Lung (tissue), 12 donors: ENCODE measurements around the gene PRKG1. TPM values are rescaled to one million over a fixed set of nuclear protein-coding genes. Genes with fewer than 3 reads are reported as not detected.

ENCODE experiments used
- ATAC-seq: fragments of 200-7000 bp; cut with Tn5 transposase; one replicate; pipeline ENCODE4 v1.9.1; 2020; ENCODE audit warnings: moderate number of reproducible peaks; ENCODE audit not compliant: insufficient read depth, low FRiP score
- DNase-seq, 3 donors: peaks; one replicate each; pipeline ENCODE4 v3.0.0-alpha.2; 2013 to 2017
- H3K27ac ChIP-seq, 2 donors: one replicate each; pipeline ENCODE4 v1.5.1; 2013; ENCODE audit warnings: mild to moderate bottlenecking in 2 of 2, moderate library complexity in 2 of 2, control low read depth in 1 of 2, inconsistent platforms in 1 of 2, low read depth in 1 of 2, low read length in 1 of 2
- H3K27me3 ChIP-seq, 3 donors: one replicate each; pipeline ENCODE4 v1.5.1; 2013; ENCODE audit warnings: low read length in 2 of 3; ENCODE audit not compliant: control insufficient read depth in 3 of 3, insufficient read depth in 3 of 3
- H3K36me3 ChIP-seq, 4 donors: one replicate each; pipeline ENCODE4 v1.5.1; 2013; ENCODE audit warnings: low read length in 4 of 4, mild to moderate bottlenecking in 1 of 4, moderate library complexity in 1 of 4; ENCODE audit not compliant: control insufficient read depth in 4 of 4, insufficient read depth in 4 of 4
- H3K4me1 ChIP-seq, 5 donors: one replicate each; pipeline ENCODE4 v1.5.1; 2013; ENCODE audit warnings: low read length in 5 of 5, mild to moderate bottlenecking in 2 of 5, moderate library complexity in 1 of 5; ENCODE audit not compliant: control insufficient read depth in 5 of 5, insufficient read depth in 5 of 5
- H3K4me3 ChIP-seq: one replicate; pipeline ENCODE4 v1.5.1; 2013; ENCODE audit warnings: mild to moderate bottlenecking, control low read depth, moderate library complexity
- H3K9ac ChIP-seq, 2 donors: one replicate each; pipeline ENCODE4 v1.5.1; 2013; ENCODE audit warnings: low read length in 2 of 2, control low read depth in 1 of 2; ENCODE audit not compliant: insufficient read depth in 1 of 2
- H3K9me3 ChIP-seq, 4 donors: one replicate each; pipeline ENCODE4 v1.5.1; 2013; ENCODE audit warnings: low read length in 3 of 4, mild to moderate bottlenecking in 1 of 4, moderate library complexity in 1 of 4; ENCODE audit not compliant: control insufficient read depth in 4 of 4, insufficient read depth in 3 of 4
- WGBS, 2 donors: extraction: QIAGEN DNeasy Blood & Tissue Kit; methylation state at CpG; one replicate each; pipeline ENCODE4 v1.1.7; 2013; 5-methylcytosine and 5-hydroxymethylcytosine counted together
- polyA plus RNA-seq, 2 donors: library from polyadenylated mRNA; stranded (reverse); fragments of 200-250 nt; gene quantifications; one replicate each; pipeline ENCODE4 v1.2.1, GENCODE V29; 2013
- total RNA-seq, 2 donors: library from RNA; depleted of rRNA in 1 of 2; stranded (reverse); fragments of >200 nt in 1 of 2; gene quantifications; one replicate each; pipeline ENCODE4 v1.2.1, GENCODE V29; 2014 to 2021
- TF ChIP-seq, protein P1 (sequence below): IDR thresholded peaks from 2 replicates; pipeline ENCODE4 v1.5.1; 2012; ENCODE audit warnings: mild to moderate bottlenecking; ENCODE audit errors: control extremely low read depth, extremely low read depth
- donor health status: control.
- donor health status: control.
- donor health status: Bipolar disorder and iron deficiency.
- donor health status: healthy.
- donor health status: DM: yes; HTN: yes; CAD: no.

Gene PRKG1
- total and polyA plus RNA-seq, 4 donors: 2.1 to 50.8 (median 15.1) TPM

DNA sequence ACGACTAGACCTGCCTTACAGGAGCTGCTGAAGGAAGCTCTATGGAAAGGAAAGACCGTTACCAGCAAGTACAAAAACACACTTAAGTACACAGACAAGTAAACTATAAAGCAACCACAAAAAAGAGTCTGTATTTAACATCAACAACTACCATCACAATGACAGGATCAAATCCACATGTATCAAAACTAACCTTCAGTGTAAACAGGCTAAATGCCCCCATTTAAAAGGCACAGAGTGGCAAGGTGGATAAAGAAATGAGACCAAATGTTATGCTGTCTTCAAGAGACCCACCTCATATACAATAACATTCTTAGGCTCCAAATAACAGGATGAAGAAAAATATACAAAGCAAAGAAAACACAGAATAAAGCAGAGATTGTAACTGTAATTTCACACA is 932.8 kb downstream of the PRKG1 start:
- no peaks in the 10 kb centered on the region for H3K36me3 ChIP-seq
- H3K9me3 ChIP-seq: peaks cover 0 to 4% (median 0%) of the 10 kb centered on the region in 4 donors
- DNase-seq (no peak), ATAC-seq (no peak)
- no peak overlapping the region for H3K27ac ChIP-seq
- 90 to 100% methylated on average over 2 of the region's 2 CpGs for WGBS, 2 donors
- H3K4me1 ChIP-seq: peaks cover 0 to 6% (median 0%) of the 10 kb centered on the region in 5 donors
- TF ChIP-seq, protein P1, sequence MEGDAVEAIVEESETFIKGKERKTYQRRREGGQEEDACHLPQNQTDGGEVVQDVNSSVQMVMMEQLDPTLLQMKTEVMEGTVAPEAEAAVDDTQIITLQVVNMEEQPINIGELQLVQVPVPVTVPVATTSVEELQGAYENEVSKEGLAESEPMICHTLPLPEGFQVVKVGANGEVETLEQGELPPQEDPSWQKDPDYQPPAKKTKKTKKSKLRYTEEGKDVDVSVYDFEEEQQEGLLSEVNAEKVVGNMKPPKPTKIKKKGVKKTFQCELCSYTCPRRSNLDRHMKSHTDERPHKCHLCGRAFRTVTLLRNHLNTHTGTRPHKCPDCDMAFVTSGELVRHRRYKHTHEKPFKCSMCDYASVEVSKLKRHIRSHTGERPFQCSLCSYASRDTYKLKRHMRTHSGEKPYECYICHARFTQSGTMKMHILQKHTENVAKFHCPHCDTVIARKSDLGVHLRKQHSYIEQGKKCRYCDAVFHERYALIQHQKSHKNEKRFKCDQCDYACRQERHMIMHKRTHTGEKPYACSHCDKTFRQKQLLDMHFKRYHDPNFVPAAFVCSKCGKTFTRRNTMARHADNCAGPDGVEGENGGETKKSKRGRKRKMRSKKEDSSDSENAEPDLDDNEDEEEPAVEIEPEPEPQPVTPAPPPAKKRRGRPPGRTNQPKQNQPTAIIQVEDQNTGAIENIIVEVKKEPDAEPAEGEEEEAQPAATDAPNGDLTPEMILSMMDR: no peak
- no peak overlapping the region for H3K4me3 ChIP-seq
- H3K27me3 ChIP-seq: no peaks in the 10 kb centered on the region
- no peak overlapping the region for H3K9ac ChIP-seq

DNA sequence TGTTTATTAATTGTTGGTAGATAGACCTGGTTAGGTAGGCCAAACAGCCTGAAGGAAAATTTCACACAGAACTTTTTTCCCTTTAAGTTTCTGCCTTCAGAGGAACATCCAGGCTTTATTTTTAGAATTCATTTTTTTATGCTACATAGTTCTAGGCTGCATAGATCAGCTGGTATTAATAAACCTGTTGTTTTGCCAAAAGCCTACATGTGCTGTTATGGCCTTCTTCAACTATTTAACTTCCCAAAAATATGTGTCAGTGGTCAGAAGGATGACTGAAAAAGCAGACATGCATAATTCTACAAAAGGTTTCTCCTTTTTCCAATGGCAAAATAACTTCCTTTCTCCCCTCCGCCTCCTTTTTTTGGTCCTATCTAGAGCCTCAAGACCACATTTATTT is 936.8 kb downstream of the PRKG1 start:
- Histone ChIP-seq H3K4me1 (peaks cover 0 to 6% (median 0%) of the 10 kb centered on the region in 5 donors), H3K27me3 (no peaks in the 10 kb centered on the region), H3K4me3 (no peak overlapping the region), H3K36me3 (no peaks in the 10 kb centered on the region), H3K9me3 (peaks cover 0 to 9% (median 2%) of the 10 kb centered on the region in 4 donors), H3K9ac (no peak overlapping the region), H3K27ac (no peak overlapping the region)
- no peak for DNase-seq
- ATAC-seq: no peak
- 94 to 96% methylated on average over 1 of the region's 1 CpG for WGBS, 2 donors
- TF ChIP-seq, protein P1: no peak

DNA sequence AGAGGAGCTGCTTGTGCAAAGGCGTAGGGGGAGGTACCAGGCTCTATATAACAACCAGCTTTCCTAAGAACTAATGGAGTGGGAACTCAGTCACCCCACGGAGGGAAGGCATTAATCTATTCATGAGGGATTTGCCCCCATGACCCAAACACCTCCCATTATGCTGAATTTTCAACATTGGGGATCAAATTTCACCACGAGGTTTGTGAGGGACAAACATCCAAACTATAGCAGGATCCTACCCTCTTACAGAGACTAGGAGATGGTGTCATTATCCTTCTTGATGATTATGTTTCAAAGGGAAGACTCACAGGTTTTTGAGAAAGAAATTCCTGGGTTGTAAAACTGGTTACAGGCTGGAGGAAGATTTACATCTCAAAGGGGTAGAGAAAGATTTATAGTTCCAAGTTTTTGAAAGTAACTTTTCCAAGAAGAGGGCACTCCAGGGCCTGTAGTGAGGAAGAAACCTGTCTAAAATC is 944.8 kb downstream of the PRKG1 start:
- TF ChIP-seq, protein P1: no peak
- WGBS, 2 donors: 60 to 61% methylated on average over 3 of the region's 3 CpGs
- H3K4me3 ChIP-seq: no peak overlapping the region
- no peak for DNase-seq
- H3K9ac ChIP-seq: no peak overlapping the region
- no peak for ATAC-seq
- H3K9me3 ChIP-seq: peaks cover 0 to 5% (median 2%) of the 10 kb centered on the region in 4 donors
- H3K36me3 ChIP-seq: no peaks in the 10 kb centered on the region
- H3K27ac ChIP-seq: no peak overlapping the region
- peaks cover 0 to 5% (median 0%) of the 10 kb centered on the region in 5 donors for H3K4me1 ChIP-seq
- H3K27me3 ChIP-seq: no peaks in the 10 kb centered on the region

DNA sequence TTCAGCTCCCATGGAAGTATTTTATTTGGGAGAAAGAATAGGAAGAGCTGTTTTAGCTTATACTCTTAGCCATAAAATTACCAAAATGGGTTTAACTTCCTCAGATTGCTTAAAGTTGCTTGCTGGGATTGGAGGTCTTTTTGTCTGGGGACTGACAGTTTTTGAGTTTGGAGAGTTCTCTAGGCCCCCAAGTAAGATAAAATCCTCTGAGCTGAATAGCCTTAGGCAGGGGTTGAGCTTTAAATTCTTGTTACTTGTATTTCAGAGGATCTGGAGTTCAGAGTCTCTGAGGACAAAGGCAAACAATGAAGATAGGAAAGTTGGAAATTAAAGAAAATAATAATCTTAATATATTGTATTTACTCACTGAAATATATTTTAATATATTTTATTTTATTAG is 945.4 kb downstream of the PRKG1 start:
- Histone ChIP-seq H3K4me3 (no peak overlapping the region), H3K36me3 (no peaks in the 10 kb centered on the region), H3K4me1 (peaks cover 0 to 5% (median 0%) of the 10 kb centered on the region in 5 donors), H3K9ac (no peak overlapping the region), H3K27me3 (no peaks in the 10 kb centered on the region), H3K9me3 (peaks cover 0 to 5% (median 2%) of the 10 kb centered on the region in 4 donors), H3K27ac (no peak overlapping the region)
- TF ChIP-seq, protein P1: no peak
- DNase-seq (no peak), ATAC-seq (no peak)
